Dendritic cell treated with granulocyte-macrophage colony-stimulating factor and Interleukin-4, amounts not matched to agents 40 ng/mL and 50 ng/mL, for 4 days (primary cell): ENCODE results near the gene LAMA2.

Experiments
- H3K27ac Mint-ChIP-seq: one replicate; pipeline ENCODE4 v1.8.0; 2022; ENCODE audit warnings: mild to moderate bottlenecking, mixed read lengths
- H3K27me3 Mint-ChIP-seq: one replicate; pipeline ENCODE4 v1.8.0; 2022; ENCODE audit warnings: mild to moderate bottlenecking, mixed read lengths
- H3K36me3 Mint-ChIP-seq: one replicate; pipeline ENCODE4 v1.8.0; 2022; ENCODE audit warnings: low read depth, mixed read lengths
- H3K4me1 Mint-ChIP-seq: one replicate; pipeline ENCODE4 v1.8.0; 2022; ENCODE audit warnings: low read depth, mixed read lengths
- H3K4me3 Mint-ChIP-seq: one replicate; pipeline ENCODE4 v1.8.0; 2022; ENCODE audit warnings: mild to moderate bottlenecking, moderate library complexity, mixed read lengths
- H3K9me3 Mint-ChIP-seq: one replicate; pipeline ENCODE4 v1.8.0; 2022; ENCODE audit warnings: mixed read lengths
- intact Hi-C: fragments of 100-400 bp; cut with micrococcal nuclease; formaldehyde crosslinking; loops from one replicate; pipeline ENCODE4 v1.15.0; 2022

LAMA2 gene

GRCh38 chr6:129460221-129460620, 577.3 kb downstream of the LAMA2 start:
- intact Hi-C loops, result no loop called here
- Mint-ChIP-seq H3K36me3 (no peaks in the 10 kb centered on the region), H3K27ac (no peak overlapping the region), H3K27me3 (no peaks in the 10 kb centered on the region), H3K4me3 (no peak overlapping the region), H3K4me1 (peaks cover 2% of the 10 kb centered on the region), H3K9me3 (no peaks in the 10 kb centered on the region)

DNA sequence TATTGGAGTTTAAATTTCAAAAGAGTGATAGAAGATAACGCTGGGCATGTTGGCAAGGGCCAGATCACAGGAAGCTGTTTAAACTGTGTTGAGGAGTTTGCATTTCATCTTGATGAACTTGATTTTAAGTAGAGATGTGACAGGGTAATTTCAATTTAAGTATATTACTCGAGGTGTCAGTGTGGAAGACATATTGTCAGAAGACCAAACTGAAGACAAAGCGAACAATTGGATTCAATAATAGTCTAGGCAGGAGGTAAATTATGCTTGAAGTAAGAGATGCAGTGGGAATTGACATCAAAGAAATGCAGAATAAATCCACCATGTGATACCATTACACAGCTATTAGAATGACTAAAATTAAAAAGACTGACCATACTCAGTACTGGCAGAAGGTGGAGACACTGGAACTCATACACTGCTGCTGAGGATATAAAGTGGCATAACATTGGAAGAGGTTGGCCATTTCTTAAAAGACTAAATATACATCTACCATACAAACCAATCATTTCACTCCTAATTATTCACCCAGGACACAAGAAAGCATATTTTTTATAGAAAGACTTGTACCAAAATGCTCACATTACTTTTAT, 586.2 kb downstream of the LAMA2 start:
- intact Hi-C loops, result no loop called here
- Mint-ChIP-seq H3K27me3 (peaks cover 2% of the 10 kb centered on the region), H3K9me3 (no peaks in the 10 kb centered on the region), H3K27ac (no peak overlapping the region), H3K36me3 (no peaks in the 10 kb centered on the region), H3K4me1 (no peaks in the 10 kb centered on the region), H3K4me3 (no peak overlapping the region)

DNA sequence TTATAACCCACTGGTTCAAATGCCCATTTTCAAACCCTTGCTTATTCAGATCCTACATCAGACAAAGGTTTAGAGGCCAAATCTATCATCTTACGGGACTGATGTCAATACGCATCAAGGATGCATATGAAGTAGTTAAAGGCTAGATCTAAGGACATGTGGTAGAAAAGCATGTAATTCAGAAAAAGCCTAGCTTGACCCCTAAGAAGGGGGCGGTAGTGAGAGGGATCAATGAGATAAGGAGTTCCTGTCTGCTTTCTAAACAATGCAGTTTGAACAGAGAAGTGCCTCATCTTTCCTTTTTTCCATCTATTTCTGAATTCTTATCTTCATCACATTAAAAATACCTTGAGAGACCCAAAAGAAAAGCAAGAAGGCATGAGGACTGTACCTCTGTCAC, 589.3 kb downstream of the LAMA2 start:
- peaks cover 2% of the 10 kb centered on the region for H3K27me3 Mint-ChIP-seq
- H3K4me3 Mint-ChIP-seq, result no peak overlapping the region
- H3K4me1 Mint-ChIP-seq, result no peaks in the 10 kb centered on the region
- no peak overlapping the region for H3K27ac Mint-ChIP-seq
- intact Hi-C loops, result no loop called here
- H3K9me3 Mint-ChIP-seq, result no peaks in the 10 kb centered on the region
- H3K36me3 Mint-ChIP-seq, result no peaks in the 10 kb centered on the region

GRCh38 chr6:129473546-129473945, 590.6 kb downstream of the LAMA2 start:
- intact Hi-C loops, result no loop called here
- H3K27me3 Mint-ChIP-seq, result peaks cover 2% of the 10 kb centered on the region
- H3K4me1 Mint-ChIP-seq, result no peaks in the 10 kb centered on the region
- H3K4me3 Mint-ChIP-seq, result no peak overlapping the region
- H3K36me3 Mint-ChIP-seq, result no peaks in the 10 kb centered on the region
- H3K27ac Mint-ChIP-seq, result no peak overlapping the region
- no peaks in the 10 kb centered on the region for H3K9me3 Mint-ChIP-seq

DNA sequence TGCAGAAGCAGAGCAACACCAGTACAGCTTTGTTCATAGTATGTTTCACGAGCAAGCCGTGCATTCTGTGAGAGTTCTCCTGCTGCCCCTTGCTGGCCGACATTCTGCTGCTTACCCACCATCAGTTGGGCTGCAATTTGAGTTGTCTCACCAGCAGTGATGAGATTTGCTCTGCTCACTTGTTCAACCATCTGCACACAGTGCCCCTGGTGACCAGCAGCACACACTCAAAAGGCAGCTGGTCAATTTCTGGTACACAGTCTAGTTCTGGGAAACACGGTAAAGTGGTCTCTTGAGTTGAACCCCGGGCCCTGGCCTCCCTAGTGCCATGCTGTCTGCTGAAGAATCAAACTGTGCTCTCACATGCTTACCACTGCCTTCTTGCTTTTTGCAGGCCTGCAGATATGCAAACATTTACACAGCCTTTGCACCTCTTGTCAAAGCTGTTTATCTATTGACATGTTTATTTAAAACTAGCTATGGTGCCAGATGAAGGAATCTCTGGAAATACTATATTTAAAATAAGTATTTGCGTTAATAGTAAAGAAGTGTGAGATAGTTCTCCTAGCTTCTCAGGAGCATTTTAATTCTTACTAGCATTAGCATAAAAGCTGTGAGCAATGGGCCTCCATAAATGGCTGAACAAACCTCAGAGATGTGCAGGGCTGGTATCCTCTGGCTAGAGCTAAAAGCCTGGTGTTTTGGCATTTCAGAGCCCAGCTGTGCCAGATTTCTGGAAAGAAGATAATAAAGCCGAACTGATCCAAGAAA, 592.7 kb downstream of the LAMA2 start:
- Mint-ChIP-seq H3K4me1 (no peaks in the 10 kb centered on the region), H3K27me3 (no peaks in the 10 kb centered on the region), H3K36me3 (peaks cover 11% of the 10 kb centered on the region), H3K9me3 (no peaks in the 10 kb centered on the region), H3K4me3 (no peak overlapping the region), H3K27ac (no peak overlapping the region)
- intact Hi-C loops, result no loop called here

GRCh38 chr6:129476248-129476564, 593.3 kb downstream of the LAMA2 start:
- Mint-ChIP-seq H3K9me3 (no peaks in the 10 kb centered on the region), H3K27ac (no peak overlapping the region), H3K36me3 (peaks cover 13% of the 10 kb centered on the region), H3K4me1 (no peaks in the 10 kb centered on the region), H3K27me3 (no peaks in the 10 kb centered on the region), H3K4me3 (no peak overlapping the region)
- intact Hi-C loops, result no loop called here

GRCh38 chr6:129476810-129477209, 593.9 kb downstream of the LAMA2 start:
- Mint-ChIP-seq H3K36me3 (peaks cover 19% of the 10 kb centered on the region), H3K27me3 (no peaks in the 10 kb centered on the region), H3K9me3 (no peaks in the 10 kb centered on the region), H3K4me1 (no peaks in the 10 kb centered on the region), H3K4me3 (no peak overlapping the region), H3K27ac (no peak overlapping the region)
- intact Hi-C loops, result no loop called here

- H3K27ac Mint-ChIP-seq, result no peak overlapping the region
- H3K4me3 Mint-ChIP-seq, result no peak overlapping the region
- H3K4me1 Mint-ChIP-seq, result no peaks in the 10 kb centered on the region
- peaks cover 20% of the 10 kb centered on the region for H3K36me3 Mint-ChIP-seq
- intact Hi-C loops, result no loop called here
- no peaks in the 10 kb centered on the region for H3K9me3 Mint-ChIP-seq
- no peaks in the 10 kb centered on the region for H3K27me3 Mint-ChIP-seq
Observed at GRCh38 chr6:129478379-129478778, 595.4 kb downstream of the LAMA2 start.

DNA sequence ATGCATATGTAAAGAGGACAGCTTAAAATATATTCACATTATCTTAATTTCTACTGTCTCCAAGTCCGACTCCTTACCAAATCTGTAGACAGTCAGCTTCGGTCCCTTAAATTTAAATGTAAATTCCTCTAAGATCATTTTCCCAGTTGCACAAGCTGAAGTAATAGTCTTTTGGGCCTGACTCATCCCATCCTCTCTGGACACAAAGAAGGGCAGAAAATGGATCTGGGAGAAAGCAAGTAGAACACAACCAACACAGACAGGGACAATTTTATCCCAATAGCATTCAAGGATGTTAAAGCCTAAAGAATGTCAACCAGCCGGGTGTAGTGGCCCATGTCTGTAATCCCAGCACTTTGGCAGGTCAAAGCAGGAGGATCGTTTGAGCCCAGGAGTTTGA, 598.8 kb downstream of the LAMA2 start:
- Mint-ChIP-seq H3K4me1 (no peaks in the 10 kb centered on the region), H3K36me3 (peaks cover 20% of the 10 kb centered on the region), H3K9me3 (no peaks in the 10 kb centered on the region), H3K4me3 (no peak overlapping the region), H3K27ac (no peak overlapping the region), H3K27me3 (no peaks in the 10 kb centered on the region)
- intact Hi-C loops, result no loop called here

DNA sequence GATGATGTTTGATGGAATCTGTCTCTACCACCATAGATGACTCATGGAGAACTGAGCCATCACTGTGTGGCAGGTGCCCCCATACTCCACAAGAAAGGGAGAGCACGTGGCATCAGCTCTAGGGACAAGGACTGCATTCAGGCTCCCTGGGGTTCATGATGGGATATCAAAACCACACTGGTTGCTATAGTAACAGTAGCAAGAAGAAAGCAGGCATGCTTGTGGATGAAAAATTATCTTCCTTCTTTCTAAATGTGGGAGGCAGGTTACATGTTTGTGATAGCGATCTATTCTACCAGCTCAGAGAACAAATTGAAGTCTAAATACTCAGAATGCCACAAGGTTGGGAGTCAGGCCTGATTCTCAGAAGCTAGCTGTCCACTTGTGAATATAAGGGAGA, 602.8 kb downstream of the LAMA2 start:
- no peaks in the 10 kb centered on the region for H3K9me3 Mint-ChIP-seq
- H3K4me3 Mint-ChIP-seq, result no peak overlapping the region
- intact Hi-C loops, result no loop called here
- H3K27me3 Mint-ChIP-seq, result no peaks in the 10 kb centered on the region
- peaks cover 14% of the 10 kb centered on the region for H3K4me1 Mint-ChIP-seq
- H3K36me3 Mint-ChIP-seq, result peaks cover 9% of the 10 kb centered on the region
- no peak overlapping the region for H3K27ac Mint-ChIP-seq

- no peaks in the 10 kb centered on the region for H3K27me3 Mint-ChIP-seq
- no peak overlapping the region for H3K4me3 Mint-ChIP-seq
- peaks cover 6% of the 10 kb centered on the region for H3K36me3 Mint-ChIP-seq
- H3K4me1 Mint-ChIP-seq, result peaks cover 20% of the 10 kb centered on the region
- H3K27ac Mint-ChIP-seq, result no peak overlapping the region
- no peaks in the 10 kb centered on the region for H3K9me3 Mint-ChIP-seq
- intact Hi-C loops, result no loop called here
Observed at GRCh38 chr6:129486327-129486726, 603.4 kb downstream of the LAMA2 start.

- intact Hi-C loops, result no loop called here
- no peak overlapping the region for H3K4me3 Mint-ChIP-seq
- H3K27ac Mint-ChIP-seq, result no peak overlapping the region
- H3K4me1 Mint-ChIP-seq, result peaks cover 29% of the 10 kb centered on the region
- H3K36me3 Mint-ChIP-seq, result no peaks in the 10 kb centered on the region
- no peaks in the 10 kb centered on the region for H3K27me3 Mint-ChIP-seq
- H3K9me3 Mint-ChIP-seq, result no peaks in the 10 kb centered on the region
Observed at GRCh38 chr6:129488313-129488712, 605.4 kb downstream of the LAMA2 start.

DNA sequence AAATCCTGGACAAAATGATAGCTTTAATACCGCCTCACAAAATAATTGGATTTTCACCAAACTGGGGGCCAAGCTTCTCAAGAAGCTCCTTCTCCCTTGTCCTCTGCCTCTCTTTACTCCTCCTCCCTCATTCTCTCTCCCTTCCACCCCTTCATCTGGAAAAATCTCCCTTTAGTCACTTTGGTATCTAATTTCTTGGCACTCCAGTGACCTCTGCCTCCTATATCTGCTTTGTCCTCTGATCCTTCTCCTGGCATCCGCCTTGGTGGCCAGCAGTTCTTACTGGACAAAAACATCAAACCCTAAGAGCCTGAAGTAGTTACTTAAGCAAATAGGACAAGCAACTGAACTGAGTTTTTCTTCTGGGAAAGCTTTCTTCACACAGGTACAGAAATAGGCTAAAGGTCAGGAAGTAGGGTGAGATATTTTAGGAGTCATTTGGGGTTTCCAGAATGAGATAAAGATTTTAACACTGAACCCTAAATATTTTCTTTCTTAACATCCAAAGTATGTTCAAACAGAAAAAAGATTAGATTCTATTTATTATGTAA, 606.4 kb downstream of the LAMA2 start:
- intact Hi-C loops, result no loop called here
- Mint-ChIP-seq H3K4me3 (no peak overlapping the region), H3K9me3 (no peaks in the 10 kb centered on the region), H3K27ac (peak overlapping the region; percentile 96), H3K36me3 (peaks cover 5% of the 10 kb centered on the region), H3K4me1 (peaks cover 29% of the 10 kb centered on the region), H3K27me3 (no peaks in the 10 kb centered on the region)

DNA sequence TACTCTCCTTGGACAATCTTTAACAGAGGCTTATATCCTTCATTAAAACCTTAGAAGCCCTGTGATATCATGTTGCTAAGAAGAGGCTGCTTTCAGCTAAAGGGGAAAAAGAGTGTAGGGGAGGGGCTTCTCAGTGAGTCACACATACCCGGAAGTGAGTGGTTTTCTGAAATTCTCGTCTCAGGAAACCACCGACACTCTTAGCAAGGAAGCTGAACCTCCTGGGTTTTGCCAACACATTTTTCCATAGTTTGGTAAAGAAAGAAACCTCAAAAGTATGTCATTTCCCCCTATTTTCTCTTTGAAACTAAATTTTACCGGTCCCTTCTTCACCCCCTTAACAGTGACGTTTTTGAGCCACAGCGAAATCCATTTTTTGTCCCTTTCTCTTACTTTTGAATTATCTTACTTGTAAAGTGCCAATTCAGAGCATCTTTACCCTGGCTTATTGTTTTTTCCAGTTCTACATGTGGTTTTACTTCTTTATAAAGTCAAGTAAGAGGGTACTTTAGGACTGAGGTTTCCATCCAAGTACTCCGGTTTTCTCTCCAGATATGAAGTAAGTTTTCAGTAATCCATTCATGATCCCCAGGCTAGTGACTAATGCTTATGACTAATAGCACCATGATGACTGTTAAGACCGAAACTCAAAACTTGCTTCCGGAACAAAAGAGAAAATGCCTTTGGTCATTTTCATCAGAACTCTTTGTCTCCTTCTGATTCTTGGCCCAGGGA, 607.8 kb downstream of the LAMA2 start:
- Mint-ChIP-seq H3K27me3 (no peaks in the 10 kb centered on the region), H3K27ac (peak overlapping the region; percentile 96), H3K4me3 (peak overlapping the region; percentile 62), H3K36me3 (peaks cover 13% of the 10 kb centered on the region), H3K9me3 (no peaks in the 10 kb centered on the region), H3K4me1 (peaks cover 29% of the 10 kb centered on the region)
- intact Hi-C loops, result no loop called here
